ENCODE measurements around the gene FMO2. TPM values are rescaled to one million over a fixed set of nuclear protein-coding genes. Genes with fewer than 3 reads are reported as not detected.

FMO2 gene
- polyA plus RNA-seq, 3 donors, result not detected

DNA sequence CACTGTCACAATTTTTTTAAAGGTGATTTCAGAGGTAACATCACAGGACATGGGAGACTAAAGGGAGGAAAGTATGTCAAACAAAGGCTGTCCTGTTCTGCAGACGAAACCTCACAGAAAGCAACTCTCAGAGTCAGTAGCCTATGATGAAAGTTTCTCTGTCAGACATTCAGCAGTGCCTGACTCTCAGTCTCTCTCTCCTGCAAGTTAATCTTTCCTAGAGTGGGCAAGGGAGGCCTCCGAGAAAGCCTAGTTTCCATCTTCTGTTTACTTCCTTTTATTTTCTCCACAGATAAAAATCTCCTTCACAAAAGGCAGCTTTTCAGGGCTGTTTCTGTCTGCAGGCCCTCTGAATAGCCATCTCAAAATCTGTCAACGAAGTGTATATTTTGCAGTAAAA lies 24.9 kb upstream of the FMO2 start:
- Histone ChIP-seq H3K36me3 (replicated peaks in 1 of 2; ENCODE audit: control insufficient read depth in 1 of 2, insufficient read depth in 2 of 2, low read length in 2 of 2) (no peaks in the 10 kb centered on the region), H3K4me3 (replicated peaks in 1 of 3; ENCODE audit: low read depth in 2 of 3, low read length in 3 of 3) (no peak overlapping the region), H3K4me2 (replicated peaks; ENCODE audit: extremely low read depth, low read length, poor library complexity, severe bottlenecking) (no peak overlapping the region), H3K79me2 (ENCODE audit: insufficient read depth, low read length) (no peaks in the 10 kb centered on the region), H2AFZ (ENCODE audit: insufficient read depth, low read depth, low read length, poor library complexity, severe bottlenecking) (no peak overlapping the region), H4K20me1 (ENCODE audit: insufficient read depth, low read length) (no peaks in the 10 kb centered on the region), H3K4me1 (ENCODE audit: control insufficient read depth in 1 of 2, insufficient read depth in 2 of 2, low read length in 2 of 2) (no peaks in the 10 kb centered on the region), H3K27ac (ENCODE audit: low read depth in 1 of 2, low read length in 2 of 2) (no peak overlapping the region), H3K27me3 (ENCODE audit: control insufficient read depth in 2 of 2, insufficient read depth in 2 of 2, low read length in 2 of 2) (no peaks in the 10 kb centered on the region), H3K9ac (ENCODE audit: insufficient read depth, low read length, poor library complexity, severe bottlenecking) (no peak overlapping the region), H3K9me3 (replicated peaks in 1 of 2; ENCODE audit: control insufficient read depth in 1 of 2, insufficient read depth in 1 of 2, low read length in 2 of 2) (no peaks in the 10 kb centered on the region)
- no peak overlapping the region for H3K27ac Mint-ChIP-seq
- 20% methylated on average over 1 of the region's 3 CpGs for WGBS (ENCODE audit: insufficient coverage)
- H3K4me1 Mint-ChIP-seq, result no peaks in the 10 kb centered on the region
- TF ChIP-seq, protein P1, sequence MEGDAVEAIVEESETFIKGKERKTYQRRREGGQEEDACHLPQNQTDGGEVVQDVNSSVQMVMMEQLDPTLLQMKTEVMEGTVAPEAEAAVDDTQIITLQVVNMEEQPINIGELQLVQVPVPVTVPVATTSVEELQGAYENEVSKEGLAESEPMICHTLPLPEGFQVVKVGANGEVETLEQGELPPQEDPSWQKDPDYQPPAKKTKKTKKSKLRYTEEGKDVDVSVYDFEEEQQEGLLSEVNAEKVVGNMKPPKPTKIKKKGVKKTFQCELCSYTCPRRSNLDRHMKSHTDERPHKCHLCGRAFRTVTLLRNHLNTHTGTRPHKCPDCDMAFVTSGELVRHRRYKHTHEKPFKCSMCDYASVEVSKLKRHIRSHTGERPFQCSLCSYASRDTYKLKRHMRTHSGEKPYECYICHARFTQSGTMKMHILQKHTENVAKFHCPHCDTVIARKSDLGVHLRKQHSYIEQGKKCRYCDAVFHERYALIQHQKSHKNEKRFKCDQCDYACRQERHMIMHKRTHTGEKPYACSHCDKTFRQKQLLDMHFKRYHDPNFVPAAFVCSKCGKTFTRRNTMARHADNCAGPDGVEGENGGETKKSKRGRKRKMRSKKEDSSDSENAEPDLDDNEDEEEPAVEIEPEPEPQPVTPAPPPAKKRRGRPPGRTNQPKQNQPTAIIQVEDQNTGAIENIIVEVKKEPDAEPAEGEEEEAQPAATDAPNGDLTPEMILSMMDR (IDR thresholded peaks at IDR 0.05), result no peak
- no peaks in the 10 kb centered on the region for H3K36me3 Mint-ChIP-seq
- peaks cover 1 to 4% (median 1%) of the 10 kb centered on the region in 3 donors for H3K27me3 Mint-ChIP-seq (ENCODE audit: low read depth in 3 of 3)
- intact Hi-C loops (cut with micrococcal nuclease), result no loop called here
- H3K9me3 Mint-ChIP-seq, result peaks cover 0 to 7% (median 3%) of the 10 kb centered on the region in 7 donors
- DNase-seq, result no peak
- no peak overlapping the region for H3K4me3 Mint-ChIP-seq

DNA sequence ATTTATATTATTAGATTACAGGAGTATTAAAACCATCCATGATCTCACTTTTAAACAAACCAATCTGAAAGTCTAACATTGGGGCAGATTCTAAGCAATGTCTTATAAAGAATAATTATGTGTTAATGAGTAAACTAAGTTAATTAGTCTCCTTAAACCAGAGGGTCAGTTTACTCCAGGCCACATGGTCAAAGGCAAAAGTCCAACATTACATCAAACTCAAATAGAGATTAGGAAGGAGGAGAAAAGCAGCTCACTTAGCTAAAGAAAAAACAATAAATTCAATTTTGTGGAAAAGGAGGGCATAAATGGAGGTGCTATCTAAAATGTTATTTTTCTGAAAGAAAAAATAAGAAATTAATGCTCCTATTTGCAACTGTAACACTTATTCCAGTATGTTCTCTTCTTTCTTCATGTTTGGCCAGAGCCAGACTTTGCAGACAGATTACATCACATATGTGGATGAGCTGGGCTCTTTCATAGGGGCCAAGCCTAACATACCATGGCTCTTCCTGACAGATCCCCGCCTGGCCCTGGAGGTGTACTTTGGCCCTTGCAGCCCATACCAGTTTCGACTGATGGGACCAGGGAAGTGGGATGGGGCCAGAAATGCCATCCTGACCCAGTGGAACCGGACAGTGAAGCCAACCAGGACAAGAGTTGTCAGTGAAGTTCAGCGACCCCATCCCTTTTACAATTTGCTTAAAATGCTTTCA lies 24.3 kb upstream of the FMO2 start:
- Histone ChIP-seq H2AFZ (ENCODE audit: insufficient read depth, low read depth, low read length, poor library complexity, severe bottlenecking) (no peak overlapping the region), H3K36me3 (replicated peaks in 1 of 2; ENCODE audit: control insufficient read depth in 1 of 2, insufficient read depth in 2 of 2, low read length in 2 of 2) (no peaks in the 10 kb centered on the region), H3K4me3 (replicated peaks in 1 of 3; ENCODE audit: low read depth in 2 of 3, low read length in 3 of 3) (no peak overlapping the region), H3K9me3 (replicated peaks in 1 of 2; ENCODE audit: control insufficient read depth in 1 of 2, insufficient read depth in 1 of 2, low read length in 2 of 2) (no peaks in the 10 kb centered on the region), H3K4me1 (ENCODE audit: control insufficient read depth in 1 of 2, insufficient read depth in 2 of 2, low read length in 2 of 2) (no peaks in the 10 kb centered on the region), H3K4me2 (replicated peaks; ENCODE audit: extremely low read depth, low read length, poor library complexity, severe bottlenecking) (no peak overlapping the region), H3K9ac (ENCODE audit: insufficient read depth, low read length, poor library complexity, severe bottlenecking) (no peak overlapping the region), H4K20me1 (ENCODE audit: insufficient read depth, low read length) (no peaks in the 10 kb centered on the region), H3K27me3 (ENCODE audit: control insufficient read depth in 2 of 2, insufficient read depth in 2 of 2, low read length in 2 of 2) (no peaks in the 10 kb centered on the region), H3K79me2 (ENCODE audit: insufficient read depth, low read length) (no peaks in the 10 kb centered on the region), H3K27ac (ENCODE audit: low read depth in 1 of 2, low read length in 2 of 2) (no peak overlapping the region)
- Mint-ChIP-seq H3K36me3 (no peaks in the 10 kb centered on the region), H3K27ac (peak overlapping the region in 1 of 7 donors; percentile 8), H3K27me3 (ENCODE audit: low read depth in 3 of 3) (peaks cover 1 to 5% (median 1%) of the 10 kb centered on the region in 3 donors), H3K4me1 (no peaks in the 10 kb centered on the region), H3K4me3 (no peak overlapping the region), H3K9me3 (peaks cover 0 to 7% (median 3%) of the 10 kb centered on the region in 7 donors)
- intact Hi-C loops (cut with micrococcal nuclease), result no loop called here
- no peak for DNase-seq
- 93% methylated on average over 3 of the region's 4 CpGs for WGBS (ENCODE audit: insufficient coverage)
- TF ChIP-seq, protein P1 (IDR thresholded peaks at IDR 0.05), result no peak
